ENCODE data around the gene KCNJ6.

DNA sequence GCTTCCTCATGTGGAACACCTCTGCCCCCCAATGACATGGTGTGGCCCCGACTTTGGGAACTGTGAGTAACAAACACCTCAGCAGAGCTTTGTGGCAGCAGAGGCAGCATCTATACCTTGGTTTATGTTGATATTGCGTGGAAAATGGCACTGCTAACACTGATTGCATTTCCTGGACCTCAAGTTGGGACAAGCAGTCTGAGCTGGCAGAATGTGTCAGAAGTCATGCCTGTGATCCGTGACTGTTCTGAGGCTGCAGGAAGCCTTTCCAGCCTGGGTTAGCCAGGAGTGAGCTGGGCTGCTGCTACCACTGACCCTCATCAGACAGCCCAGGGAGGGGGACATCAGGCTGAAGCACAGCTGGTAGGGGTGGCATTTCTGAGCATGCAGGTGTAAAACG is 268.5 kb downstream of the KCNJ6 start:
- TF ChIP-seq CTCF (IDR thresholded peaks at IDR 0.05) = no peak
- no peak for TF ChIP-seq EZH2phosphoT487 (IDR thresholded peaks at IDR 0.05; ENCODE audit: borderline replicate concordance, low read depth)
- no peak for TF ChIP-seq GABPA (IDR thresholded peaks at IDR 0.05; ENCODE audit: low read depth)
- no peak for TF ChIP-seq RFX5 (IDR thresholded peaks at IDR 0.05; ENCODE audit: low read length)
- TF ChIP-seq MAX (IDR thresholded peaks at IDR 0.05; ENCODE audit: low read depth) = no peak
- no peak for TF ChIP-seq NRF1 (IDR thresholded peaks at IDR 0.05; ENCODE audit: low read depth, low read length)
- TF ChIP-seq, protein P1, sequence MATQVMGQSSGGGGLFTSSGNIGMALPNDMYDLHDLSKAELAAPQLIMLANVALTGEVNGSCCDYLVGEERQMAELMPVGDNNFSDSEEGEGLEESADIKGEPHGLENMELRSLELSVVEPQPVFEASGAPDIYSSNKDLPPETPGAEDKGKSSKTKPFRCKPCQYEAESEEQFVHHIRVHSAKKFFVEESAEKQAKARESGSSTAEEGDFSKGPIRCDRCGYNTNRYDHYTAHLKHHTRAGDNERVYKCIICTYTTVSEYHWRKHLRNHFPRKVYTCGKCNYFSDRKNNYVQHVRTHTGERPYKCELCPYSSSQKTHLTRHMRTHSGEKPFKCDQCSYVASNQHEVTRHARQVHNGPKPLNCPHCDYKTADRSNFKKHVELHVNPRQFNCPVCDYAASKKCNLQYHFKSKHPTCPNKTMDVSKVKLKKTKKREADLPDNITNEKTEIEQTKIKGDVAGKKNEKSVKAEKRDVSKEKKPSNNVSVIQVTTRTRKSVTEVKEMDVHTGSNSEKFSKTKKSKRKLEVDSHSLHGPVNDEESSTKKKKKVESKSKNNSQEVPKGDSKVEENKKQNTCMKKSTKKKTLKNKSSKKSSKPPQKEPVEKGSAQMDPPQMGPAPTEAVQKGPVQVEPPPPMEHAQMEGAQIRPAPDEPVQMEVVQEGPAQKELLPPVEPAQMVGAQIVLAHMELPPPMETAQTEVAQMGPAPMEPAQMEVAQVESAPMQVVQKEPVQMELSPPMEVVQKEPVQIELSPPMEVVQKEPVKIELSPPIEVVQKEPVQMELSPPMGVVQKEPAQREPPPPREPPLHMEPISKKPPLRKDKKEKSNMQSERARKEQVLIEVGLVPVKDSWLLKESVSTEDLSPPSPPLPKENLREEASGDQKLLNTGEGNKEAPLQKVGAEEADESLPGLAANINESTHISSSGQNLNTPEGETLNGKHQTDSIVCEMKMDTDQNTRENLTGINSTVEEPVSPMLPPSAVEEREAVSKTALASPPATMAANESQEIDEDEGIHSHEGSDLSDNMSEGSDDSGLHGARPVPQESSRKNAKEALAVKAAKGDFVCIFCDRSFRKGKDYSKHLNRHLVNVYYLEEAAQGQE (IDR thresholded peaks at IDR 0.05; ENCODE audit: low read depth, low read length) = no peak
- no peak for TF ChIP-seq CHD2 (IDR thresholded peaks at IDR 0.05; ENCODE audit: low read length, partially characterized antibody)
- TF ChIP-seq TAF1 (IDR thresholded peaks at IDR 0.05; ENCODE audit: borderline replicate concordance, low read depth, low read length) = no peak
- no peak for TF ChIP-seq TCF12 (IDR thresholded peaks at IDR 0.05)
- TF ChIP-seq SIN3A (IDR thresholded peaks at IDR 0.05; ENCODE audit: borderline replicate concordance, low read depth, low read length) = no peak
- TF ChIP-seq IRF3 (IDR thresholded peaks at IDR 0.05; ENCODE audit: low read depth, low read length) = no peak
